Ishikawa (cell line): ENCODE results near the gene DNAJB13.

Source experiments
- CEBPB ChIP-seq: IDR thresholded peaks from 2 replicates; pipeline ENCODE4 v1.6.1; 2012
- CREB1 ChIP-seq: IDR thresholded peaks from 2 replicates; pipeline ENCODE4 v1.6.1; 2012; ENCODE audit warnings: low read depth
- EGR1 ChIP-seq: IDR thresholded peaks from 2 replicates; pipeline ENCODE4 v1.6.1; 2012
- EP300 ChIP-seq: IDR thresholded peaks from 2 replicates; pipeline ENCODE4 v1.6.1; 2012; ENCODE audit warnings: borderline replicate concordance
- FOXM1 ChIP-seq: IDR thresholded peaks from 2 replicates; pipeline ENCODE4 v1.6.1; 2012; ENCODE audit warnings: low read depth, borderline replicate concordance
- NFIC ChIP-seq: IDR thresholded peaks from 2 replicates; pipeline ENCODE4 v1.6.1; 2012
- RAD21 ChIP-seq: IDR thresholded peaks from 2 replicates; pipeline ENCODE4 v1.6.1; 2012; ENCODE audit warnings: low read depth
- REST ChIP-seq: IDR thresholded peaks from 2 replicates; pipeline ENCODE4 v1.6.1; 2012; ENCODE audit warnings: low read depth, mild to moderate bottlenecking
- TAF1 ChIP-seq: IDR thresholded peaks from 2 replicates; pipeline ENCODE4 v1.6.1; 2012; ENCODE audit warnings: low read depth, mild to moderate bottlenecking
- TCF12 ChIP-seq: IDR thresholded peaks from 2 replicates; pipeline ENCODE4 v1.6.1; 2012; ENCODE audit warnings: low read depth
- TEAD4 ChIP-seq: IDR thresholded peaks from 2 replicates; pipeline ENCODE4 v1.6.1; 2012
- USF1 ChIP-seq: IDR thresholded peaks from 2 replicates; pipeline ENCODE4 v1.6.1; 2012
- YY1 ChIP-seq: IDR thresholded peaks from 2 replicates; pipeline ENCODE4 v1.6.1; 2012; ENCODE audit warnings: low read depth
- ZBTB7A ChIP-seq: IDR thresholded peaks from 2 replicates; pipeline ENCODE4 v1.6.1; 2012; ENCODE audit warnings: low read depth
- TF ChIP-seq, protein P1 (sequence below): IDR thresholded peaks from 2 replicates; pipeline ENCODE4 v1.6.1; 2012

Gene DNAJB13

DNA sequence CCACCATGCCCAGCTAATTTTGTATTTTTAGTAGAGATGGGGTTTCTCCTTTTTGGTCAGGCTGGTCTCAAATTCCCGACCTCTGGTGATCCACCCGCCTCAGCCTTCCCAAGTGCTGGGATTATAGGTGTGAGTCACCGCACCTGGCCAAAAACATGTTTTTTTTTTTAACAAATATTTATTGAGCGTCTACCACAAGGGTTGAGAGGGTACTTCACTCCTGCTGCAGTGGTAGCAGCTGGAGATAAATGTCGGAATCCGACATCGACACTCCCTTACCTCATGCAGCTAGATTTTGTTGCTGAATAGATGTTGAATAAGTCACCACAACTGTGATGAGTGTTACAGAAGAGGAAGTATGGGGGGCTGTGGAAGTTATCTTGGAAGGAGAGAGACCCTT lies 971 bp downstream of the DNAJB13 start:
- no peak for TF ChIP-seq CREB1
- TF ChIP-seq EGR1: no peak
- no peak for TF ChIP-seq ZBTB7A
- no peak for TF ChIP-seq YY1
- no peak for TF ChIP-seq REST

DNA sequence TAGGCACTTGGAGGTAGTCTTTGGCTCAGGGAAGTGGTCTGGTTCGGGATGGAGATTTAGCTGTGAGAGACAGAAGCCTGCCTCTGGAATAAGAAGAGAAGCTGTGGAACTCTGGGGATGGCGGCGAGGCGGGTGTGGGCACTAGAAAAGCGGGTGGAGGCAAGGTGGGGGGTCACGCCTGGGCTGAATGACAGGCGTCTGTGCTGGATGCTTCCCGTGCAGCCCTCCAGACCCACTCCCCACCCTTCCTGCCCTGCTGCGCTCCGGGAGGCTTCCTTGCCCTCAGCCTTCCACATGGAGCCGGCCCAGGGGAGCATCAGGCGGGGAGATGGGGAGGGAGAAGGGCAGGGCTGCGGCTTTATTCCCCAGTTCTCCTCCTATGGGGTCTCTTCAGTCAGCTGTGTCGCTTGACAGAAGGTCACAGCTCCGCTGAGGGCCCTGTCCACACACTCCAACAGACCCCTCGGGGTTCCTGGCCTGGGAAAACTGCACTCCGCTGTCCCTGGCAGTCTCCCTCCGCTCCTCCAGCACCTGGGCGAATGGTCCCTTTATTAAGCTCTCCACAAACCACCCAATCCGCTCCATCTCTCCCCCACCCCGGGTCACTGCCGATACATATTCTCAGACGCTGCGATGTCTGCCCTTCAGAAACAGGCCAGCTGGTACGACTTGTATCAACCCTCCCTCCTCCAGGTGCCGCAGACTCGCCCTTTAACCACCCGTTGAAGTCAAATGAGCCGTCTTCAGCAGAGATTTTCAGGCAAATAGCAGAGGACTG lies 6.2 kb downstream of the DNAJB13 start:
- TF ChIP-seq ZBTB7A (no peak), FOXM1 (no peak), EGR1 (no peak)

- no peak for TF ChIP-seq YY1
- TF ChIP-seq ZBTB7A: no peak
- TF ChIP-seq EGR1: no peak
- TF ChIP-seq, protein P1, sequence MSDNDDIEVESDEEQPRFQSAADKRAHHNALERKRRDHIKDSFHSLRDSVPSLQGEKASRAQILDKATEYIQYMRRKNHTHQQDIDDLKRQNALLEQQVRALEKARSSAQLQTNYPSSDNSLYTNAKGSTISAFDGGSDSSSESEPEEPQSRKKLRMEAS: no peak
- no peak for TF ChIP-seq TCF12
- TF ChIP-seq NFIC: no peak
- TF ChIP-seq TEAD4: no peak
- no peak for TF ChIP-seq REST
- TF ChIP-seq RAD21: no peak
- no peak for TF ChIP-seq FOXM1
- no peak for TF ChIP-seq EP300
- TF ChIP-seq TAF1: no peak
- no peak for TF ChIP-seq USF1
- no peak for TF ChIP-seq CEBPB
- TF ChIP-seq CREB1: no peak
These were observed 7.0 kb downstream of the DNAJB13 start for GRCh38 chr11:73957654-73958361.

DNA sequence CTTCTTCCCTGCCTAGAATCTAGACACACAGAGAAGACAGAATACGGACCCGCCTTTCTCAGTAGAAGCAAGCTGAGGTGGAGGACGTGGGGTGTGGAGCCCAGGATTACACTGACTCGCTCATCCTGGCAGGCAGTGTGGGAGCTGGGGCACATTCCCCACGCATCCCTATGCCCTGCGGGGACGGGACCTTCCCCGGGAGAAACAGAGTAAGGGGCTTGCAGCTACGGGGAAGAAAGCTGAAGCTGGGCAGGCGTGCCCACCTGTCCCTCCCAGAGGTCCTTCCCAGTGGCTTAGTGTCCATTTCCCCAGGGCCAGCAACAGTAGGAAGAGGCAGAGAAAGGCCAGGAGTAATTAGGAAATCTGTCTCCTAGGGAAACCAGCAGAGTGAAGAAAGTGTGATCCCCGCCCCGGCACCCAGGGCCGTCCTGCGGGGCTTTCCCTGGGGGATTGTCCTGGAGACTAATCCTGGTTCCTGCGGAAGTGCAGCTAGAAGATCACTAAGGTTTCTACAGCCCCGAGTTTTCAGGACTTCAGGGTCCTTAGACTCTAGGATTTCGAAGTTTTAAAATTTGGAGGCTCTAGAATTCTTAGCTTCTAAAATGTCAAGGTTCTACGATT lies 7.8 kb downstream of the DNAJB13 start:
- TF ChIP-seq EGR1 (no peak), TAF1 (no peak), CEBPB (no peak), FOXM1 (no peak), REST (no peak), YY1 (no peak), ZBTB7A (no peak), TEAD4 (no peak), USF1 (no peak), RAD21 (no peak), CREB1 (no peak), NFIC (no peak), TCF12 (no peak), EP300 (no peak)
- TF ChIP-seq, protein P1: no peak
